ENCODE data around the gene MTMR4.

MTMR4 gene

GRCh38 chr17:58501451-58501850 lies 13.0 kb downstream of the MTMR4 start:
- TF ChIP-seq CTCF (conservative IDR thresholded peaks at IDR 0.05; ENCODE audit: control insufficient read depth, insufficient read depth, low read depth, low read length): no peak
- no peak for DNase-seq (ENCODE audit: low read depth)
- no peak overlapping the region for H3K4me3 ChIP-seq (ENCODE audit: control insufficient read depth, low read depth, low read length)

DNA sequence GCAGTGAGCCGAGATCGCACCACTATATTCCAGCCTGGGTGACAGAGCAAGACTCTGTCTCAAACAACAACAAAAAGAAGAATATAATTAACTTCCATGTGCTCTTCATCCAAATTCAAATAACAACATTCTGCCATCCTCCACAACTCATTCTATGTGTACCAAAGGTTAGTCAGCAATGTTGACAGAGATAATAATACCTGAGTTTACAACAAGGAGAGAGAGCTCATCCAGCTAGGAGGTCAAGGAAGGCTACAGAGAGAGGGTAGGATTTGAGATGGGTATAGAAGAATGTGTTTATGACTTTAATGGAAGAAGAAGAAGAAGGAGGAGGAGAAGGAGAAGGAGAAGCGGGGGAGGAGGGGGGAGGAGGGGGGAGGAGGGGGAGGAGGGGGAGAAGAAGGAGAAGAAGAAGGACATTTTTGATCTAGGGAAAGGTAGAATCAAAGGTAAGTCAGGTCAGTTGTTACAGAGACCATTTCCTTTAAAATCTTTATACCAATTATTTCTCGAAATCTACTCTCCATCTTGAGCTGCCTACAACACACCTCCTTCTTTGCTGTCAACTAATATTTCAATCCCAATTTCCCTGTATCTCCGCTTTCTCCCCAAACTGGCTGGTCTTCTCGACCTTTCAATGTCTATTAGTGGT lies 16.1 kb downstream of the MTMR4 start:
- DNase-seq (ENCODE audit: low read depth): no peak
- no peak overlapping the region for H3K4me3 ChIP-seq (ENCODE audit: control insufficient read depth, low read depth, low read length)
- no peak for TF ChIP-seq CTCF (conservative IDR thresholded peaks at IDR 0.05; ENCODE audit: control insufficient read depth, insufficient read depth, low read depth, low read length)

DNA sequence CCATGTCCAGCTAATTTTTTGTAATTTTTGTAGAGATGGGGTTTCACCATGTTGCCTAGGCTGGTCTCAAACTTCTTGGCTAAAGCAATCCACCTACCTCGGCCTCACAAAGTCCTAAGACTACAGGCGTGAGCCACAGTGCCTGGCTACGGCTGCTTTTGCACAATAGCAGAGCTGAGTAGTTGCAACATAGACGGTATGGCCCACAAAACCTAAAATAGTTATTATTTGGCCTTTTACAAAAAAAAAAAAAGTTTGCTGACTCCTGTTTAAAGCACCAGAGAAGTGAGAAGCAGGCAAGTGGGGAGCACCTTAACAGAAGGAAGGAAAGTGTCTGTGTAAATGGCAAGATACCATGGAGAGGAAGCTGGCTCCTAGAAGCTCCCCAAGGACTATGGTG lies 20.9 kb downstream of the MTMR4 start:
- no peak for DNase-seq (ENCODE audit: low read depth)
- no peak for TF ChIP-seq CTCF (conservative IDR thresholded peaks at IDR 0.05; ENCODE audit: control insufficient read depth, insufficient read depth, low read depth, low read length)
- H3K4me3 ChIP-seq (ENCODE audit: control insufficient read depth, low read depth, low read length): no peak overlapping the region

DNA sequence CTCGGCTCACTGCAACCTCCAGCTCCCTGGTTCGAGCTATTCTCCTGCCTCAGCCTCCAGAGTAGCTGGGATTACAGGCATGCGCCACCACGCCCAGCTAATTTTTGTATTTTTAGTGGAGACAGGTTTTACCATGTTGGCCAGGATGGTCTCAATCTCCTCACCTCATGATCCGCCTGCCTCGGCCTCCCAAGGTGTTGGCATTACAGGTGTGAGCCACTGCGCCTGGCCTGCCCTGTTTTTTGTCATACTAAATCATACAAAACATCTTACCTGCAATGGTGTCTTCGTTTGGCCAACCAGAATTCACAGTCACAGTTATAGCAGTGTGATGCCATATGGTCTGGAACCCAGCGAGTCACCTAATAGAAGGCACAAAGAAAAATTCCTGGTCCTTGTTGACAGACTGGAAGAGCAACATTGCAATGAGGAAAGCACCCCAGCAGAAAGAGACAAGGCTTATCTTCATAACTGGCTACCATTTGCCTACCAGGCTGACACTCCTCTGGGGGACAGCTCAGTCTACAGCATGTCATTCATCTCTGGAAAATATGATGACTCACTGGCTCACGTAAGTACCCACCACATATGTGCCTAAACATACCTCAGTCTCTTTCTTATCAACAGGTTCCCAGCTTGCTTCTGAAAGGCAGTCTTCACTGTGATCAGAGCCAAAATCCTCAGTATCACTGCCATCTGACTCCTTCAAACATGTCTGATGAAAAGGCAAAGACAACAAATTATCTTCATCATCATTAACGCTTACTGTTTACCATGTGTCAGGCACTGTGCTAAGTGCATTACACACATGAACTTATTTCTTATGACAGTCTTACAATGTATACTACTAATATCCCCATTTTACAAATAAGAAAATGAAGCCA lies 22.0 kb downstream of the MTMR4 start:
- no peak for TF ChIP-seq CTCF (conservative IDR thresholded peaks at IDR 0.05; ENCODE audit: control insufficient read depth, insufficient read depth, low read depth, low read length)
- no peak overlapping the region for H3K4me3 ChIP-seq (ENCODE audit: control insufficient read depth, low read depth, low read length)
- no peak for DNase-seq (ENCODE audit: low read depth)

DNA sequence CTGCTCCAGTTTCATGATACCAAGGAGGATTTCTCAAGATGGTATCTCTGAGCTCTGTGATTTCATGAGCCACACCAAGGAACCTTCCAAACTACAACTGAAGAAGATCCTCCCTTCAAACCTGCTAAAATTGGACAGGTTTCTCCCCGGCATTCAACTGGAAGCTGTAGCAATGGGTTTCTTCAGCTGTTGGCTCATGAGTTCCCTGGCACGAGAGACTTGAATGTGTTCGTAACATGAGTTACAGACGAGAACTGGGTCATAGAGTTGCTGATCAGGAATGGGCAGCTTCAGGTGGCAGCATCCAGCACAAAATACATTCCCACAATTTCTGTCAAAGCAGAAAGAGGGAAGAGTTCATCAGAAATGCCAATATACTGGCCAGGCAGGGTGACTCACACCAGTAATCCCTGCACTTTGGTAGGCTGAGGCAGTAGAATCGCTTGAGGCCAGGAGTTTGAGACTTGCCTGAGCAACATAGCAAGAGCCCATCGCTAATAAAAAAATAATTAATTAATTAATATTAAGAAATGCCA lies 22.9 kb downstream of the MTMR4 start:
- no peak for DNase-seq (ENCODE audit: low read depth)
- H3K4me3 ChIP-seq (ENCODE audit: control insufficient read depth, low read depth, low read length): no peak overlapping the region
- no peak for TF ChIP-seq CTCF (conservative IDR thresholded peaks at IDR 0.05; ENCODE audit: control insufficient read depth, insufficient read depth, low read depth, low read length)

GRCh38 chr17:58488428-58488890 lies 26.0 kb downstream of the MTMR4 start:
- TF ChIP-seq CTCF (conservative IDR thresholded peaks at IDR 0.05; ENCODE audit: control insufficient read depth, insufficient read depth, low read depth, low read length): no peak
- no peak for DNase-seq (ENCODE audit: low read depth)
- H3K4me3 ChIP-seq (ENCODE audit: control insufficient read depth, low read depth, low read length): no peak overlapping the region
